ENCODE measurements around the gene SMYD5.

- TF ChIP-seq, protein P1, sequence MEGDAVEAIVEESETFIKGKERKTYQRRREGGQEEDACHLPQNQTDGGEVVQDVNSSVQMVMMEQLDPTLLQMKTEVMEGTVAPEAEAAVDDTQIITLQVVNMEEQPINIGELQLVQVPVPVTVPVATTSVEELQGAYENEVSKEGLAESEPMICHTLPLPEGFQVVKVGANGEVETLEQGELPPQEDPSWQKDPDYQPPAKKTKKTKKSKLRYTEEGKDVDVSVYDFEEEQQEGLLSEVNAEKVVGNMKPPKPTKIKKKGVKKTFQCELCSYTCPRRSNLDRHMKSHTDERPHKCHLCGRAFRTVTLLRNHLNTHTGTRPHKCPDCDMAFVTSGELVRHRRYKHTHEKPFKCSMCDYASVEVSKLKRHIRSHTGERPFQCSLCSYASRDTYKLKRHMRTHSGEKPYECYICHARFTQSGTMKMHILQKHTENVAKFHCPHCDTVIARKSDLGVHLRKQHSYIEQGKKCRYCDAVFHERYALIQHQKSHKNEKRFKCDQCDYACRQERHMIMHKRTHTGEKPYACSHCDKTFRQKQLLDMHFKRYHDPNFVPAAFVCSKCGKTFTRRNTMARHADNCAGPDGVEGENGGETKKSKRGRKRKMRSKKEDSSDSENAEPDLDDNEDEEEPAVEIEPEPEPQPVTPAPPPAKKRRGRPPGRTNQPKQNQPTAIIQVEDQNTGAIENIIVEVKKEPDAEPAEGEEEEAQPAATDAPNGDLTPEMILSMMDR (IDR thresholded peaks at IDR 0.05), result no peak
- TF ChIP-seq ZFX (IDR thresholded peaks at IDR 0.05; ENCODE audit: borderline replicate concordance), result no peak
Observed at GRCh38 chr2:73265298-73266060, 51.4 kb downstream of the SMYD5 start.
